Measurements from ENCODE around the gene PRDM2.

PRDM2 gene

DNA sequence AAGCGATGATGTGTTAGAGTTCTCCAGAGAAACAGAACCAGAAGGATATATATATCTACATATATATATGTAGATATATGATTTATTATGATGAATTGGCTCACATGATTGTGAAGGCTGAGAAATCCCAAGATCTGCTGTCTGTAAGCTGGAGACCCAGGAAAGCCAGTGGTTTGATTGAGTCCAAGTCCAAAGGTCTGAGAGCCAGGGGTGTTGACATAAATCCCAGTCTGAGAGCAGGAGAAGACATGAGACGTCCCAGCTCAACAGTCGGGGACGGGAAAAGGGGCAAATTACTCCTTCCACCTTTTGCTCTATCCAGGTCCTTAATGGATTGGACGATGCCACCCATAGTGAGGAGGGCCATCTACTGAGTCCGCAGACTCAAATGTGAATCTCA is 126.6 kb downstream of the PRDM2 start:
- Histone ChIP-seq H4K91ac (ENCODE audit: low read depth, low read length) (no peak overlapping the region), H3K36me3 (ENCODE audit: control insufficient read depth in 1 of 2, insufficient read depth in 2 of 2, low read length in 2 of 2) (peaks cover 0 to 2% of the 10 kb centered on the region in 2 experiments), H2BK12ac (ENCODE audit: low read length) (no peak overlapping the region), H2BK120ac (ENCODE audit: insufficient read depth, low read length, poor library complexity) (no peak overlapping the region), H2BK5ac (ENCODE audit: low read depth, low read length, poor library complexity) (no peak overlapping the region), H3K9ac (ENCODE audit: low read length) (no peak overlapping the region), H3K14ac (ENCODE audit: low read length) (no peak overlapping the region), H3K27me3 (ENCODE audit: insufficient read depth, low read length) (no peaks in the 10 kb centered on the region), H3K18ac (ENCODE audit: low read length) (no peak overlapping the region), H4K8ac (ENCODE audit: low read depth, low read length) (no peak overlapping the region), H3K79me2 (ENCODE audit: control insufficient read depth, insufficient read depth, low read length, poor library complexity) (no peaks in the 10 kb centered on the region), H4K12ac (ENCODE audit: low read depth, low read length) (no peak overlapping the region), H3K79me1 (ENCODE audit: low read length) (no peaks in the 10 kb centered on the region), H3K4me1 (ENCODE audit: control insufficient read depth in 1 of 2, insufficient read depth in 2 of 2, low read length in 2 of 2) (peaks cover 0 to 3% of the 10 kb centered on the region in 2 experiments), H2AK5ac (ENCODE audit: low read length) (no peak overlapping the region), H3K23ac (ENCODE audit: low read length) (no peak overlapping the region), H3K9me3 (ENCODE audit: insufficient read depth, low read depth, low read length) (no peaks in the 10 kb centered on the region), H3K4me2 (ENCODE audit: low read length) (no peak overlapping the region), H3K27ac (ENCODE audit: low read depth, low read length) (no peak overlapping the region), H3K4me3 (ENCODE audit: low read depth, low read length) (no peak overlapping the region), H3K4ac (ENCODE audit: low read depth, low read length) (no peak overlapping the region), H2AFZ (ENCODE audit: insufficient read depth, low read length, poor library complexity) (no peak overlapping the region)
- no peak for DNase-seq
- no CpG with 5 or more reads among the region's 6 CpGs for WGBS (ENCODE audit: extremely low coverage, insufficient coverage, insufficient read length)

DNA sequence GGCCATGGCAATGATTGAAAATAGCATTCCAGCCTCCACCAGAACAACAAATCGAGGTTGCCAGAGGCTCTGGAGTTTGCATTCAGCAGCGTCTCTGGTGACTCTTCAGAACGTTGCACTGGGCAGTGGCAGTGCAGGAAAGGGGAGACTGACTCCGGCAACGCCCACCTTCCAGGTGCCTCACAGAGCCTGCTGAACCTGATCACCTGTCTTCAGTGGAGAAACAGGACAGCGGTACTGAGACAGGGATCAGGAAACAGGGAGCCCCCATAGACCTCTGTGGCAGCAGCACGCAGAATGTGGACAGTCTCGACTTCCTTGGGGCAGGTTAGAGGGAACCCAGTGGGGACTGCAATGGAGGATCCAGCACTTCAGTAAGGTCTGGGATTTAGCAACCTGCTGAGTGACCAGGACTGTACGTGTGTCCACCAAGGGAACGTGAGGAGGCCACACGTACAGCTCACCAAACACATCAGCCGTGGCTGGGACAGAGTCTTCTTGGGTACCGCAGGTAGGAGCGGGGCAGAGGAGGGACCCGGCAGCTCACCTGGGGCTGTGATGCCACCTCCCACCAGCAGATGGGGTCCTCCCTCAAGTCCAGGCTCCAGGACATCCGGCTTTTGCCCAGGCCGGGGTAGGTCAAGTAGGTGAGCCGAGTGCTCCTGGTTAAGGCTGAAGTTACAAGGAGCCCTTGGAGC is 128.6 kb downstream of the PRDM2 start:
- Histone ChIP-seq H3K9ac (ENCODE audit: low read length) (no peak overlapping the region), H3K4me1 (ENCODE audit: control insufficient read depth in 1 of 2, insufficient read depth in 2 of 2, low read length in 2 of 2) (peaks cover 0 to 3% of the 10 kb centered on the region in 2 experiments), H3K27me3 (ENCODE audit: insufficient read depth, low read length) (no peaks in the 10 kb centered on the region), H4K91ac (ENCODE audit: low read depth, low read length) (no peak overlapping the region), H3K36me3 (ENCODE audit: control insufficient read depth in 1 of 2, insufficient read depth in 2 of 2, low read length in 2 of 2) (peaks cover 0 to 2% of the 10 kb centered on the region in 2 experiments), H2BK120ac (ENCODE audit: insufficient read depth, low read length, poor library complexity) (no peak overlapping the region), H4K8ac (ENCODE audit: low read depth, low read length) (peak overlapping the region; percentile 8), H4K12ac (ENCODE audit: low read depth, low read length) (no peak overlapping the region), H3K4me2 (ENCODE audit: low read length) (no peak overlapping the region), H3K18ac (ENCODE audit: low read length) (no peak overlapping the region), H3K79me2 (ENCODE audit: control insufficient read depth, insufficient read depth, low read length, poor library complexity) (no peaks in the 10 kb centered on the region), H3K4ac (ENCODE audit: low read depth, low read length) (no peak overlapping the region), H3K9me3 (ENCODE audit: insufficient read depth, low read depth, low read length) (peaks cover 4% of the 10 kb centered on the region), H3K14ac (ENCODE audit: low read length) (no peak overlapping the region), H3K79me1 (ENCODE audit: low read length) (no peaks in the 10 kb centered on the region), H3K27ac (ENCODE audit: low read depth, low read length) (no peak overlapping the region), H2BK12ac (ENCODE audit: low read length) (no peak overlapping the region), H2AFZ (ENCODE audit: insufficient read depth, low read length, poor library complexity) (no peak overlapping the region), H3K4me3 (ENCODE audit: low read depth, low read length) (no peak overlapping the region), H2BK5ac (ENCODE audit: low read depth, low read length, poor library complexity) (no peak overlapping the region), H2AK5ac (ENCODE audit: low read length) (no peak overlapping the region), H3K23ac (ENCODE audit: low read length) (no peak overlapping the region)
- DNase-seq: peak in 1 of 2 donors; percentile 51
- no CpG with 5 or more reads among the region's 18 CpGs for WGBS (ENCODE audit: extremely low coverage, insufficient coverage, insufficient read length)

DNA sequence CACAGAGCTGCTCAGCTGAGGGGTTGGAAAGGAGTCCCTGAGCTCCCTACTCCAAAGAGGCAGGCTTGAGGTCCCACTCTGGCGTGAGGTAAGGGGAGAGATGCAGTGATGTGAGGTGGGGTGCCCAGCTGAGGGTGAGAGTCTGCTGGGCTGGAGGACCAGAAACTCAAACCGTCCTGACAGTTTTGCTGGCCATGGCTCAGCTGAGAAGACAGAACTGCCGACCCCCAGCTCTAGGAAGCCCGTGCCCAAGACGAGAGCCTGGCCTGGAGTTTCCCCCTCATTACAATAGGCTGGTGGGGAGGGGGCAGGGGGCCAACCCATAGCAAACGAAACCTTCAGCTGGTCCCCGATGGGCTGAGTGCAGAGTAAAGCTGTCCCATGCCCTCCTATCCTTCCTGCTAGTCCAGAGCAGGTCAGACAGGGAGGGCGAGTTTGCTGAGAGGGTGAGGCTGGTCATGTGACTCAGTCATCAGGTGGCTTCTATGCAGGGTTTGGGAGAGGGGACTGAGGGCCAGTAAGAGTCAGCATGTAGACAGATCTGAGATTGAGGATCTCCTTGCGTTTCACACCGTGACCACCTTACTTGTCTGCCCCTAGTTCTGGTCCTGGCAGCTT is 129.3 kb downstream of the PRDM2 start:
- H3K4me2 ChIP-seq (ENCODE audit: low read length): no peak overlapping the region
- no peak overlapping the region for H3K9ac ChIP-seq (ENCODE audit: low read length)
- H3K14ac ChIP-seq (ENCODE audit: low read length): no peak overlapping the region
- H2BK5ac ChIP-seq (ENCODE audit: low read depth, low read length, poor library complexity): no peak overlapping the region
- H3K4me3 ChIP-seq (ENCODE audit: low read depth, low read length): no peak overlapping the region
- H2AFZ ChIP-seq (ENCODE audit: insufficient read depth, low read length, poor library complexity): no peak overlapping the region
- H2BK12ac ChIP-seq (ENCODE audit: low read length): no peak overlapping the region
- peaks cover 0 to 2% of the 10 kb centered on the region in 2 experiments for H3K36me3 ChIP-seq (ENCODE audit: control insufficient read depth in 1 of 2, insufficient read depth in 2 of 2, low read length in 2 of 2)
- no peak overlapping the region for H3K18ac ChIP-seq (ENCODE audit: low read length)
- peak in 1 of 2 donors; percentile 25 for DNase-seq
- no peaks in the 10 kb centered on the region for H3K79me2 ChIP-seq (ENCODE audit: control insufficient read depth, insufficient read depth, low read length, poor library complexity)
- H3K79me1 ChIP-seq (ENCODE audit: low read length): no peaks in the 10 kb centered on the region
- H3K23ac ChIP-seq (ENCODE audit: low read length): no peak overlapping the region
- no peak overlapping the region for H2BK120ac ChIP-seq (ENCODE audit: insufficient read depth, low read length, poor library complexity)
- no peak overlapping the region for H3K27ac ChIP-seq (ENCODE audit: low read depth, low read length)
- H4K8ac ChIP-seq (ENCODE audit: low read depth, low read length): peak overlapping the region; percentile 8
- WGBS (ENCODE audit: extremely low coverage, insufficient coverage, insufficient read length): no CpG with 5 or more reads among the region's 10 CpGs
- H3K27me3 ChIP-seq (ENCODE audit: insufficient read depth, low read length): no peaks in the 10 kb centered on the region
- no peak overlapping the region for H2AK5ac ChIP-seq (ENCODE audit: low read length)
- H4K12ac ChIP-seq (ENCODE audit: low read depth, low read length): no peak overlapping the region
- H3K9me3 ChIP-seq (ENCODE audit: insufficient read depth, low read depth, low read length): peaks cover 4% of the 10 kb centered on the region
- no peak overlapping the region for H4K91ac ChIP-seq (ENCODE audit: low read depth, low read length)
- H3K4ac ChIP-seq (ENCODE audit: low read depth, low read length): no peak overlapping the region
- peaks cover 0 to 3% of the 10 kb centered on the region in 2 experiments for H3K4me1 ChIP-seq (ENCODE audit: control insufficient read depth in 1 of 2, insufficient read depth in 2 of 2, low read length in 2 of 2)

DNA sequence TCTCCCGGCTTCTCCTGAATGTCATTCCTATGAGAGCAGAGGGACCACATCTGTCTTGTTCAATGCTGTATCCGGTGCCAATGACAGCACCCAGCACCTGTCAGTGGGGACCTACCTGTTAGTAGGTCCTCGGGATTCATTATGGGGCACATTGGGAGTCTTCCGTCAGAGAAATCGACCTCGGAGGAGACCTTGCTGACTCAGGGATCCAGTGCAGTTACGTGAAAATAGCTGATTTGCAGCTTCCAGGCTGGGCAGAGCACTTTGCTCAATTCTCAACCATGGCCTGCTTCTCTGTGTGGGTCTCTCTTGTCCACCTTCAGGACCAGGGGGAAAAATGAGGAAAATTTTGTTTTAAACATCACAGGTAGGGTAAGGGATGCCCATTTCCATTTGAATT is 130.2 kb downstream of the PRDM2 start:
- Histone ChIP-seq H3K36me3 (ENCODE audit: control insufficient read depth in 1 of 2, insufficient read depth in 2 of 2, low read length in 2 of 2) (no peaks in the 10 kb centered on the region), H3K27me3 (ENCODE audit: insufficient read depth, low read length) (no peaks in the 10 kb centered on the region), H3K4me3 (ENCODE audit: low read depth, low read length) (no peak overlapping the region), H3K18ac (ENCODE audit: low read length) (no peak overlapping the region), H4K12ac (ENCODE audit: low read depth, low read length) (no peak overlapping the region), H3K4me1 (ENCODE audit: control insufficient read depth in 1 of 2, insufficient read depth in 2 of 2, low read length in 2 of 2) (peaks cover 0 to 3% of the 10 kb centered on the region in 2 experiments), H3K23ac (ENCODE audit: low read length) (no peak overlapping the region), H2BK5ac (ENCODE audit: low read depth, low read length, poor library complexity) (no peak overlapping the region), H4K91ac (ENCODE audit: low read depth, low read length) (no peak overlapping the region), H3K9ac (ENCODE audit: low read length) (no peak overlapping the region), H3K14ac (ENCODE audit: low read length) (no peak overlapping the region), H2BK120ac (ENCODE audit: insufficient read depth, low read length, poor library complexity) (no peak overlapping the region), H3K4ac (ENCODE audit: low read depth, low read length) (no peak overlapping the region), H3K9me3 (ENCODE audit: insufficient read depth, low read depth, low read length) (peaks cover 4% of the 10 kb centered on the region), H3K79me1 (ENCODE audit: low read length) (no peaks in the 10 kb centered on the region), H2AK5ac (ENCODE audit: low read length) (no peak overlapping the region), H2AFZ (ENCODE audit: insufficient read depth, low read length, poor library complexity) (no peak overlapping the region), H2BK12ac (ENCODE audit: low read length) (no peak overlapping the region), H3K27ac (ENCODE audit: low read depth, low read length) (no peak overlapping the region), H3K4me2 (ENCODE audit: low read length) (no peak overlapping the region), H4K8ac (ENCODE audit: low read depth, low read length) (no peak overlapping the region), H3K79me2 (ENCODE audit: control insufficient read depth, insufficient read depth, low read length, poor library complexity) (no peaks in the 10 kb centered on the region)
- WGBS (ENCODE audit: extremely low coverage, insufficient coverage, insufficient read length): no CpG with 5 or more reads among the region's 7 CpGs
- no peak for DNase-seq
